ENCODE data around the gene NEDD8. TPM values are rescaled to one million over a fixed set of nuclear protein-coding genes. Genes with fewer than 3 reads are reported as not detected.
"Not testable (repeated sequence)": the region's sequence is repeated elsewhere in the genome, so short reads cannot be mapped to it uniquely, and the experiment has no call there.

The NEDD8 gene
- total RNA-seq, 6 experiments from 2014 or later: 309 to 401 (median 372) TPM

GRCh38 chr14:24206260-24207103 is 25.7 kb downstream of the NEDD8 start:
- TF ChIP-seq CTCF (IDR thresholded peaks at IDR 0.05): no peak
- Mint-ChIP-seq H3K27me3 (ENCODE audit: insufficient read depth) (no peaks in the 10 kb centered on the region; the same call in 1 of the 2 replicates), H3K9me3 (peaks cover 7% of the 10 kb centered on the region), H3K36me3 (ENCODE audit: low read depth) (peaks cover 61% of the 10 kb centered on the region), H3K27ac (no peak overlapping the region), H3K4me3 (no peak overlapping the region), H3K4me1 (ENCODE audit: low read depth) (peaks cover 3% of the 10 kb centered on the region)
- DNase-seq: no peak

- no peak for TF ChIP-seq CTCF (IDR thresholded peaks at IDR 0.05)
- no peak for DNase-seq
- no peak overlapping the region for H3K4me3 Mint-ChIP-seq
- H3K36me3 Mint-ChIP-seq (ENCODE audit: low read depth): peaks cover 62% of the 10 kb centered on the region
- H3K27me3 Mint-ChIP-seq (ENCODE audit: insufficient read depth): no peaks in the 10 kb centered on the region; the same call in 1 of the 2 replicates
- H3K9me3 Mint-ChIP-seq: peaks cover 10% of the 10 kb centered on the region
- H3K4me1 Mint-ChIP-seq (ENCODE audit: low read depth): peaks cover under 1% of the 10 kb centered on the region; the same call in 1 of the 2 replicates
- no peak overlapping the region for H3K27ac Mint-ChIP-seq
These were observed 27.7 kb downstream of the NEDD8 start for GRCh38 chr14:24204163-24205146.

- H3K27ac Mint-ChIP-seq; H3K4me3 Mint-ChIP-seq; DNase-seq; H3K27me3 Mint-ChIP-seq (ENCODE audit: insufficient read depth): not testable (repeated sequence)
- Mint-ChIP-seq H3K4me1 (ENCODE audit: low read depth) (peaks cover 11% of the 10 kb centered on the region), H3K9me3 (peaks cover 10% of the 10 kb centered on the region), H3K36me3 (ENCODE audit: low read depth) (peaks cover 71% of the 10 kb centered on the region)
These were observed 28.8 kb downstream of the NEDD8 start for GRCh38 chr14:24203249-24203886.

GRCh38 chr14:24202538-24202937 is 29.6 kb downstream of the NEDD8 start:
- DNase-seq; H3K27ac Mint-ChIP-seq; H3K4me3 Mint-ChIP-seq; H3K27me3 Mint-ChIP-seq (ENCODE audit: insufficient read depth): not testable (repeated sequence)
- Mint-ChIP-seq H3K36me3 (ENCODE audit: low read depth) (peaks cover 63% of the 10 kb centered on the region), H3K4me1 (ENCODE audit: low read depth) (peaks cover 13% of the 10 kb centered on the region), H3K9me3 (peaks cover 10% of the 10 kb centered on the region)

- Mint-ChIP-seq H3K27me3 (ENCODE audit: insufficient read depth) (no peaks in the 10 kb centered on the region; the same call in none of the 2 replicates), H3K9me3 (peaks cover 10% of the 10 kb centered on the region), H3K27ac (peak overlapping the region; percentile 35), H3K4me3 (no peak overlapping the region; the same call in 1 of the 2 replicates), H3K36me3 (ENCODE audit: low read depth) (peaks cover 50% of the 10 kb centered on the region), H3K4me1 (ENCODE audit: low read depth) (peaks cover 36% of the 10 kb centered on the region)
- no peak for DNase-seq
- TF ChIP-seq CTCF (IDR thresholded peaks at IDR 0.05): no peak
These were observed 33.2 kb downstream of the NEDD8 start for GRCh38 chr14:24198814-24199524.

Data from HFFc6 (cell line).